Breast epithelium (tissue), 4 donors: ENCODE data around the gene MTNR1B. TPM values are rescaled to one million over a fixed set of nuclear protein-coding genes. Genes with fewer than 3 reads are reported as not detected.

Source experiments
- DNase-seq, 2 donors: peaks; one replicate each; pipeline ENCODE4 v3.0.0-alpha.2; 2019; ENCODE audit warnings: low spot score in 2 of 2
- H3K27ac ChIP-seq, 2 donors: fragments of 200-600 bp; sonication (generic) in 1 of 2; one replicate each; pipeline ENCODE4 v1.5.1; 2016 to 2019; ENCODE audit warnings: mild to moderate bottlenecking in 1 of 2
- H3K27me3 ChIP-seq, 2 donors: fragments of 200-600 bp; sonication (generic) in 1 of 2; one replicate each; pipeline versions ENCODE4 v1.5.1 to v1.6.0; 2017 to 2019; ENCODE audit warnings: control low read depth in 1 of 2, mild to moderate bottlenecking in 1 of 2
- H3K36me3 ChIP-seq: fragments of 200-600 bp; one replicate; pipeline ENCODE4 v1.5.1; 2019
- H3K4me1 ChIP-seq, 2 donors: fragments of 200-600 bp; sonication (generic); one replicate each; pipeline ENCODE4 v1.5.1; 2016 to 2019; ENCODE audit warnings: control low read depth in 1 of 2
- H3K4me3 ChIP-seq, 3 donors: fragments of 200-600 bp; sonication (generic); 1 replicate in 2 of 3; 2 replicates in 1 of 3; pipeline ENCODE4 v1.5.1; 2016 to 2019; ENCODE audit warnings: mild to moderate bottlenecking in 3 of 3, moderate library complexity in 2 of 3
- H3K9me3 ChIP-seq, 2 donors: fragments of 200-600 bp; sonication (generic) in 1 of 2; one replicate each; pipeline ENCODE4 v1.5.1; 2016 to 2019; ENCODE audit warnings: control low read depth in 1 of 2
- POLR2A ChIP-seq: fragments of 450-650 bp; IDR thresholded peaks from one replicate; pipeline ENCODE4 v1.6.1; 2016; ENCODE audit warnings: antibody characterized with exemption, mild to moderate bottlenecking, moderate library complexity
- POLR2AphosphoS5 ChIP-seq, 3 donors: sonication (generic); formaldehyde crosslinking; IDR thresholded peaks; one replicate each; pipeline ENCODE4 v1.6.1; 2017; ENCODE audit warnings: antibody characterized with exemption in 3 of 3
- intact Hi-C: fragments of 100-400 bp; cut with DNase I; formaldehyde crosslinking; loops from one replicate; pipeline ENCODE4 v1.15.1; 2023; ENCODE audit warnings: low total_unique reads
- total RNA-seq, 3 donors: library from RNA; depleted of rRNA; stranded (reverse); fragments of >200 nt; gene quantifications; one replicate each; pipeline ENCODE4 v1.1.0, GENCODE V29; 2016
- TF ChIP-seq, protein P1 (sequence below), 3 donors: fragments of 450-650 bp; IDR thresholded peaks; one replicate each; pipeline ENCODE4 v1.5.1; 2016 to 2017; ENCODE audit warnings: antibody characterized with exemption in 3 of 3, mild to moderate bottlenecking in 3 of 3, moderate library complexity in 3 of 3

Gene MTNR1B
- total RNA-seq, 3 donors from 2014 or later: not detected

DNA sequence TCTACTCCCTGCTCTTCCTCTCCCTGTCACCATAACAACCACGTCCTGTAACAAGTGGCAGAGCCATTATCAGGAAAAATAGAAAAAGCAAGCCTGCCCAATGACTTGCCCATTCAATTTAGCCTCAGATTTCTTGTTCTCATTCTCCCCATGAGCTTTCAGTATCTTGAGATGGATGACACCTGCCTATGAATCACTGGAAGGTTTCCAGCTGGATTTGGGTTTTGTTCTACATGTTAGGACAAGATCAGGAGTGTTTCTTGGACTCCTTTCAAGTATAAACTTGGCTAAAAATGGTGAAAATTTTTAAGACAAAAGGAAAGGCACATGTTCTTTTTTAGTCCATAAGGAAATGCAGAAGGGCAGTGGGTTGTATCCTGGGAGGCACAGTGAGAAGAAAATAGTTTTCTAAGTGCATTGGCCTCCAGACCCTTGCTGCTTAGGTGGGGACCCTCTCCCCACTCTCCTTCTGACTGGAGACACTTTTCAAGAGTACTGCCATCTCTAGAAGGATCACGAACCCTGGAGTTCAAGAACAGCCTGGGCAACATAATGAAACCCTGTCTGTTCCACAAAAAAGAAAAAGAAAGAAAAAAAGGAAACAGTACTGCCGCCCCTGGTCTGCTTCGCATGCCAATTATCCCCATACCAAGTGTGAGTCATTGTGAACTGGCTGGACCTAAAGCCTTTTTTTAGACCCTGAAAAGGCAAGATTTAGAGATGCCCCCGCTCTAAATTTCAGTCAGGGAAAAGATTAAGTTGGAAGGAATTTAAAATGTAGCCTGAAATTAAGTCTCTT, 51.0 kb downstream of the MTNR1B start:
- Histone ChIP-seq H3K9me3 (no peaks in the 10 kb centered on the region), H3K36me3 (no peaks in the 10 kb centered on the region), H3K4me1 (no peaks in the 10 kb centered on the region), H3K27me3 (no peaks in the 10 kb centered on the region), H3K27ac (peak overlapping the region in 1 of 2 donors; percentile 19), H3K4me3 (no peak overlapping the region)
- intact Hi-C loops: no loop called here
- TF ChIP-seq POLR2AphosphoS5 (IDR thresholded peaks at IDR 0.05) (no peak), POLR2A (no peak)
- TF ChIP-seq, protein P1, sequence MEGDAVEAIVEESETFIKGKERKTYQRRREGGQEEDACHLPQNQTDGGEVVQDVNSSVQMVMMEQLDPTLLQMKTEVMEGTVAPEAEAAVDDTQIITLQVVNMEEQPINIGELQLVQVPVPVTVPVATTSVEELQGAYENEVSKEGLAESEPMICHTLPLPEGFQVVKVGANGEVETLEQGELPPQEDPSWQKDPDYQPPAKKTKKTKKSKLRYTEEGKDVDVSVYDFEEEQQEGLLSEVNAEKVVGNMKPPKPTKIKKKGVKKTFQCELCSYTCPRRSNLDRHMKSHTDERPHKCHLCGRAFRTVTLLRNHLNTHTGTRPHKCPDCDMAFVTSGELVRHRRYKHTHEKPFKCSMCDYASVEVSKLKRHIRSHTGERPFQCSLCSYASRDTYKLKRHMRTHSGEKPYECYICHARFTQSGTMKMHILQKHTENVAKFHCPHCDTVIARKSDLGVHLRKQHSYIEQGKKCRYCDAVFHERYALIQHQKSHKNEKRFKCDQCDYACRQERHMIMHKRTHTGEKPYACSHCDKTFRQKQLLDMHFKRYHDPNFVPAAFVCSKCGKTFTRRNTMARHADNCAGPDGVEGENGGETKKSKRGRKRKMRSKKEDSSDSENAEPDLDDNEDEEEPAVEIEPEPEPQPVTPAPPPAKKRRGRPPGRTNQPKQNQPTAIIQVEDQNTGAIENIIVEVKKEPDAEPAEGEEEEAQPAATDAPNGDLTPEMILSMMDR (IDR thresholded peaks at IDR 0.05): no peak
- DNase-seq: no peak

DNA sequence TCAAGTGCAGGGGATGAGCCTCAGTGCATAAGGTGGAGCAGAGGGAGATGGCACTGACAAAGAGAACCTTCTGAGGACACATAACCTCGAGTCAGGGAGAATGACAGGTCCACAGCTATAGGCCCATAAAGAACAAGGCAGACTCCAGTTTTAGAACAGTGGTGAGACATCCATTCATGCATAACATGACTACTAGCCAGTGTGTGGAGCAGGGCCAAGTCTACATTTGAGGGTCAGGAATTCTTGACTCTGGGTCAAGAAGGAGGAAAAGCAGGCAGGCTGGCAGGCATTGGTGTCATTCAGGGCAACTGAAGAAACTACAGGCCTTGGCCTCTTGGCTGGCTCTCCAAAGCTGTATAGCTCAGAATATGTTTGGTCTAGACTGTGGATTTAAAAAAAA, 54.9 kb downstream of the MTNR1B start:
- intact Hi-C loops: no loop called here
- Histone ChIP-seq H3K36me3 (no peaks in the 10 kb centered on the region), H3K4me1 (no peaks in the 10 kb centered on the region), H3K27me3 (no peaks in the 10 kb centered on the region), H3K4me3 (no peak overlapping the region), H3K9me3 (no peaks in the 10 kb centered on the region), H3K27ac (no peak overlapping the region)
- no peak for DNase-seq
- TF ChIP-seq POLR2AphosphoS5 (IDR thresholded peaks at IDR 0.05): no peak
- TF ChIP-seq, protein P1 (IDR thresholded peaks at IDR 0.05): no peak
- TF ChIP-seq POLR2A: no peak

DNA sequence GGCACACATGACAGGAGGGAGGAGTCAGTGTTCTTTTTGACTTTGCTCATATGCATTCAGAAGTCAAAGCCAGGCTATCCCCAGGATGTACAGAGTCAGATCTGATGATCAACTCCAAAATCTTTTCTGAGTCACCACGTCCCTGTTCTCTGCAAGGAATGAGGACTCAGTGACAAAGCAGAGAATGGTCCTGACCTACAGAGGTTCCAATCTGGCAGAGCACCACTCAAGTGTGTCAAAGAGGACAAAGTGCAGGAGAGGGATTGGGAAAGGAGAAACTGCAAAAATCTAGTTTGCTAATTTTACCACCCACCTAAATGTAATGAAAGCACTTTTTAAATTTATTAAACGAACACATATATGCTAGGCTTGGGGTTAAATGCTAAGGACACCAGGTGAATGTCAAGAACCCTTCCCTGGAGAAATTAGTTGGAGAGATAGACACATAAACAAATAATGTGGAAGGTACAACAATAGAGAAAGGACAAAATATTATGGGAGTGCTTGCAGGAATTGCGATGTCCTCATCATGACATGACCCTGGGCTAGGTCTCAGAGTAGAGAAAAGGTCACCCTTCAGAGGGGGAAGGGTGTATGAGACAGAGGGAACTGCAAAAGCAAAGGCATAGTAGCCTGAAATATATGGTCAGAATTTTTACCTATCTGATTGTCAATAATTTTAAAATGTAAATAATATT, 56.3 kb downstream of the MTNR1B start:
- intact Hi-C loops: loop anchor here (5.0 kb wide), 1 partner anchor 657 kb away; no protein-coding TSS in a partner anchor

DNA sequence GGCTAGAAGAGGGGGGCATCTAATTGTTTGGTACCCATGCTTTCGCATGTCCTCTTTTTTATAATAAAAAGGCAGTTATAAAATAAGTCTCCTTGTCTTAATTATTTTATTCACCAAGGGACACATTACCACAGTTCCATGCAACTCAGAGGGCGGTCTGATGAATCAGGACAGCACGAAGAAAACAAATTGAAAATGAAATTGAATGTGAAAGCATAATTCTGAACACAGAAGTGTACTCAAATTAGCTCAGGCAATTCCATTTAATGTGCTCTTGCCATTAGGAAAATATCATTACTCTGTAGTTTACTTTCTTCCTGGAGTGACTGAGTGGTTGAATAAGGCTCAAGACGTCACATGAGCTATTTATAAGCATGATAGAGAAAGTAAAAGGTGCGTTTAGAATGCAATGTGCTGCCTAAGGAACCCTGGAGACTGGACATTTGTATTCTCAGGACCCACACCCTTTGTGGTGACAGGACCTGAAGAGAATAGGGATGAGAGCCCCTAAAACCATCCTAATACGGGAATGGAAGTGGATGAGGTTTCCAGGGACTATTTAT, 59.6 kb downstream of the MTNR1B start:
- H3K4me3 ChIP-seq: no peak overlapping the region
- H3K4me1 ChIP-seq: no peaks in the 10 kb centered on the region
- no peaks in the 10 kb centered on the region for H3K27me3 ChIP-seq
- H3K36me3 ChIP-seq: no peaks in the 10 kb centered on the region
- TF ChIP-seq POLR2AphosphoS5 (IDR thresholded peaks at IDR 0.05) (no peak), POLR2A (no peak)
- TF ChIP-seq, protein P1 (IDR thresholded peaks at IDR 0.05): no peak
- H3K27ac ChIP-seq: no peak overlapping the region
- H3K9me3 ChIP-seq: no peaks in the 10 kb centered on the region
- intact Hi-C loops: loop anchor here (5.0 kb wide), 1 partner anchor 653 kb away; no protein-coding TSS in a partner anchor
- DNase-seq: no peak

More for the DNA sequence above, 56.3 kb downstream of the MTNR1B start:
- Histone ChIP-seq H3K27me3 (no peaks in the 10 kb centered on the region), H3K27ac (no peak overlapping the region), H3K36me3 (no peaks in the 10 kb centered on the region), H3K4me1 (no peaks in the 10 kb centered on the region), H3K4me3 (no peak overlapping the region), H3K9me3 (no peaks in the 10 kb centered on the region)
- TF ChIP-seq POLR2A: no peak
- TF ChIP-seq POLR2AphosphoS5 (IDR thresholded peaks at IDR 0.05): no peak
- TF ChIP-seq, protein P1 (IDR thresholded peaks at IDR 0.05): no peak
- no peak for DNase-seq

DNA sequence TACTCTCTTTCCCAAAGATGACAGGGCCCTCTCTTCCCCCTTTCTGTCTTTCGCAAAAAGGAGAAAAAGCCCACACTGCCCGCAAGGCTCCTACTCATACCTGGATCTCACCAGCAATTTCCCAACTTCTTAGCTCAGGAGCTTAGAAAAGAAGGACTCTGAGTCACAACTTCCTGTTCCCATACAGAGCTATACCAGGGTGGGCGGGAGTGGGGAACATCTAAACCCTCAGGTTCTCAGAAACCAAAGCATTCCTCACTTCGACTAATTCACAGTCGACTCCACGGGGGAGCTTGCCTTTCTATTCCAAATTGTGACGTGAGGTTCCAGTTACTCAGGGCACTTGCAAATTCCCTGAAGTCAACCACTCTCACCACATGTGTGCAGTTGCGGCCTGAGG, 61.9 kb downstream of the MTNR1B start:
- H3K27me3 ChIP-seq: no peaks in the 10 kb centered on the region
- H3K9me3 ChIP-seq: no peaks in the 10 kb centered on the region
- no peak overlapping the region for H3K27ac ChIP-seq
- DNase-seq: no peak
- no peaks in the 10 kb centered on the region for H3K4me1 ChIP-seq
- no peaks in the 10 kb centered on the region for H3K36me3 ChIP-seq
- intact Hi-C loops: no loop called here
- TF ChIP-seq POLR2A (no peak), POLR2AphosphoS5 (IDR thresholded peaks at IDR 0.05) (no peak)
- TF ChIP-seq, protein P1 (IDR thresholded peaks at IDR 0.05): no peak
- no peak overlapping the region for H3K4me3 ChIP-seq
